ENCODE data around the gene GFOD1.
"Not testable (repeated sequence)": the region's sequence is repeated elsewhere in the genome, so short reads cannot be mapped to it uniquely, and the experiment has no call there.

The GFOD1 gene

GRCh38 chr6:13441778-13442177, 45.6 kb downstream of the GFOD1 start:
- DNase-seq (ENCODE audit: low spot score) = no peak

GRCh38 chr6:13439644-13440043, 47.8 kb downstream of the GFOD1 start:
- DNase-seq (ENCODE audit: low spot score) = no peak

- no peak for DNase-seq (ENCODE audit: low spot score)
Observed at GRCh38 chr6:13438126-13438525, 49.3 kb downstream of the GFOD1 start.

- no peak for DNase-seq (ENCODE audit: low spot score)
Observed at GRCh38 chr6:13437218-13437996, 50.0 kb downstream of the GFOD1 start.

GRCh38 chr6:13436399-13437217, 50.8 kb downstream of the GFOD1 start:
- DNase-seq (ENCODE audit: low spot score) = no peak

GRCh38 chr6:13435477-13436246, 51.7 kb downstream of the GFOD1 start:
- no peak for DNase-seq (ENCODE audit: low spot score)

GRCh38 chr6:13434777-13435176, 52.6 kb downstream of the GFOD1 start:
- no peak for DNase-seq (ENCODE audit: low spot score)

GRCh38 chr6:13434135-13434775, 53.1 kb downstream of the GFOD1 start:
- DNase-seq (ENCODE audit: low spot score) = not testable (repeated sequence)

GRCh38 chr6:13433709-13434121, 53.7 kb downstream of the GFOD1 start:
- no peak for DNase-seq (ENCODE audit: low spot score)

GRCh38 chr6:13432526-13433184, 54.7 kb downstream of the GFOD1 start:
- no peak for DNase-seq (ENCODE audit: low spot score)

- peak; percentile 34 for DNase-seq (ENCODE audit: low spot score)
Observed at GRCh38 chr6:13431861-13432465, 55.4 kb downstream of the GFOD1 start.

GRCh38 chr6:13431059-13431656, 56.2 kb downstream of the GFOD1 start:
- DNase-seq (ENCODE audit: low spot score) = no peak

GRCh38 chr6:13429406-13429753, 58.0 kb downstream of the GFOD1 start:
- no peak for DNase-seq (ENCODE audit: low spot score)

GRCh38 chr6:13428583-13429405, 58.6 kb downstream of the GFOD1 start:
- peak; percentile 40 for DNase-seq (ENCODE audit: low spot score)

GRCh38 chr6:13427801-13428582, 59.4 kb downstream of the GFOD1 start:
- DNase-seq (ENCODE audit: low spot score) = peak; percentile 83

GRCh38 chr6:13427316-13427715, 60.1 kb downstream of the GFOD1 start:
- no peak for DNase-seq (ENCODE audit: low spot score)

GRCh38 chr6:13425943-13426931, 61.2 kb downstream of the GFOD1 start:
- DNase-seq (ENCODE audit: low spot score) = peak; percentile 26

All from germinal center (tissue), 1 donor.